GM18951 (cell line): ENCODE data around the gene THY1.
"Not testable (repeated sequence)": the region's sequence is repeated elsewhere in the genome, so short reads cannot be mapped to it uniquely, and the experiment has no call there.

ENCODE experiments used
- POLR2A ChIP-seq: IDR thresholded peaks from 4 replicates; pipeline ENCODE4 v1.6.1; 2011; ENCODE audit warnings: mild to moderate bottlenecking; ENCODE audit not compliant: insufficient read length, insufficient read depth; ENCODE audit errors: extremely low read depth
- in situ Hi-C: fragments of 300-500 bp; cut with MboI; formaldehyde crosslinking; loops from one replicate; pipeline ENCODE4 v1.12.0; 2022; ENCODE audit warnings: low sequenced_read_pairs, mixed read lengths, inconsistent platforms; ENCODE audit not compliant: unreplicated experiment

THY1 gene

GRCh38 chr11:119402470-119402869 is 20.5 kb downstream of the THY1 start:
- TF ChIP-seq POLR2A: no peak
- in situ Hi-C loops: no loop called here

DNA sequence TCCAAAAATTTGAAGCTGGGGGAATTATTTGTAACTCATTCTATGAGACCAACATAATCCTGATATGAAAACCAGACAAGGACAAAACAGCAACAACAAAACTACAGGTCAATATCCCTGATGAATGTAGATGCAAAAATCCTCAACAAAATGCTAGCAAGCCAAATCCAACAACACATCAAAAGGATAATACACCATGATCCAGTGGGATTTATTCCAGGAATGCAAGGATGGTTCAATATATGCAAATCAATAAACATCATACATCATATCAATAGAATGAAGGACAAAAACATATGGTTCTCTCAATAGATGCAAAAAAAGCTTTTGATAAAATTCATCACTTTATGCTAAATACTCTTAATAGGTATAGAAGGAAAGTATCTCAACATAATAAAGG is 22.1 kb downstream of the THY1 start:
- in situ Hi-C loops: no loop called here
- TF ChIP-seq POLR2A: no peak

DNA sequence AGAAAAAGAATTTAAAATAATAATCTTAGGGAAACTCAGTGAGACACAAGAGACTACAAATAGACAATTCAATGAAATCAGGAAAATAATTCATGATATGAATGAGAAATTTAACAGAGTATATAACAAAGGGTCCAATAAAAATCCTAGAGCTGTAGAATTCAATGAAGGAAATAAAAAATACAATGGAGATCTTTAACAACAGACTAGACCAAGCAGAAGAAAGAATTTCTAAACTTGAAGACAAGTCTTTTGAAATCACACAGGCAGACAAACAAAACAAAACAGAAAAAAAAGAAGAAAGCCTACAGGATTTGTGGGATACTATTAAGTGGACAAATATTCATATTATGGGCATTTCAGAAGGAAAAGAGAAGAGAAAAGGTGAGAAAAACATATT is 25.2 kb downstream of the THY1 start:
- TF ChIP-seq POLR2A: no peak
- in situ Hi-C loops: no loop called here

DNA sequence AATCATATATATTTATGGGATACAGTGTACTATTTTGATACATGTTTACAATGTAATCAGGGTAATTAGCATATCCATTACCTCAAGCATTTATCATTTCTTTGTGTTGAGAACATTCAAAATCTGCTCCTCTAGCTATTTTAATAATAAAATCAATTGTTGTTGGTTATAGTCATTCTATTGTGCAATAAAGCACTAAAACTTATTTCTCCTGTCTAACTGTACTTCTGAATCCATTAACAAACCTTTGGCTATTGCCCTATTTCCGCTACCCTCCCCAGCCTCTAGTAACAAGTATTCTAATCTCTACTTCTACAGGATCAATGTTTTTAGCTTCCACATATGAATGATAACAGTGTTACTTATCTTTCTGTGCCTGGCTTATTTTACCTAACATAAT is 26.1 kb downstream of the THY1 start:
- in situ Hi-C loops: no loop called here
- TF ChIP-seq POLR2A: no peak

- TF ChIP-seq POLR2A: no peak
- in situ Hi-C loops: no loop called here
Measured at GRCh38 chr11:119391275-119391674, 31.7 kb downstream of the THY1 start.

- TF ChIP-seq POLR2A: no peak
- in situ Hi-C loops: no loop called here
Measured at GRCh38 chr11:119389611-119390254, 33.2 kb downstream of the THY1 start.

- in situ Hi-C loops: no loop called here
- no peak for TF ChIP-seq POLR2A
Measured at GRCh38 chr11:119388103-119388502, 34.9 kb downstream of the THY1 start.

DNA sequence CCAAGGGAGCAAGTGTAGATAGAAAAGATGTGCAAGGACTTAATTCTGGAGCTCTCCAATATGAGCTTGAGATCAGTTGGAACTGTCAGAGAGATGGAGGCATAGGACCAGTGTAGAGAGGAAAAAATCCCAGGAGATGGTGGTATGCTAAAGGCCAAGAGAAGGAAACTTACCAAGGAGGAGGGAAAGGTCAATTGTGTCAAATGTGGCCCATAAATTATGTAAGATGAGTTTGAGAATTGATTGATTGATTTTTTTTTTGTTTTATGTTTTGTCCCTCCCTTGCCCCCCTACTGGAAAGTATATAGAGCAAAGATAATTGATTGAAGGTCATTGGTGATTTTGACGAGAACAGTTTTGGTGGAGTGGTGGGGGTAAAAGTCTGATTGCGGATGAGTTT is 38.6 kb downstream of the THY1 start:
- no peak for TF ChIP-seq POLR2A
- in situ Hi-C loops: no loop called here

DNA sequence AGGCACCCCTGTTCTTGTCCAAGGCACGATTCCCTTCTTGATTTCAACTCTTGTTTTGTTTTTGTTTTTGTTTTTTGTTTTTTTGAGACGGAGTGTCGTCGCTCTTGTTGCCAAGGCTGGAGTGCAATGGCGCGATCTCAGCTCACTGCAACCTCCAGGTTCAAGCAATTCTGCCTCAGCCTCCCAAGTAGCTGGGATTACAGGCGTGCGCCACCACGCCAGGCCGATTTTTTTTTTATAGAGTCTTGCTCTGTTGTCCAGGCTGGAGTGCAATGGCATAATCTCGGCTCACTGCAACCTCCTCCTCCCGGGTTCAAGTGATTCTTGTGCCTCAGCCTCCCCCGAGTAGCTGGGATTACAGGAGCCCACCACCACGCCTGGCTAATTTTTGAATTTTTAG is 40.5 kb downstream of the THY1 start:
- in situ Hi-C loops: not testable (repeated sequence)

DNA sequence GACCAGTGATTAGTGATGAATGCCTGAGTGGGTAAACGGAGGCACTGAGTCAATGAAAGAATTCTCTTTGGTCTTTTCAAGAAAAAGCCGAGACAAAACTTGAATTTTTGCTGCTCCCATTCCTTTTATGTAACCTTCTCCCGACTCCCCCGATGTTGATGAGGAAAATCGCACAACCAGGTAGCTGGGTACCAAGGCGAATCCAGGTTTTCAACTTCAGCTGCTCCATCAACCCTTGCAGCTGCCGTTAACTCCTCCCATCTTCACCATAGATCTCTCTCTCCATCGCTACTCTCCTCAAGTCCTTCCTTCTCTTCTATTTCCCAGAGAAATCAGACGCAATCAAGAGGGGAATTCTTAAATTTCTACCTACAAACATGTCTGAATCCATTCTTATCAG is 40.9 kb downstream of the THY1 start:
- in situ Hi-C loops: no loop called here
- TF ChIP-seq POLR2A: no peak

- in situ Hi-C loops: no loop called here
- TF ChIP-seq POLR2A: no peak
Measured at GRCh38 chr11:119381181-119381988, 41.6 kb downstream of the THY1 start, which contains the start of gene USP2. USP2 (minus strand) TSS chr11:119381690; CDS start chr11:119373480, 8,210 bp downstream.

DNA sequence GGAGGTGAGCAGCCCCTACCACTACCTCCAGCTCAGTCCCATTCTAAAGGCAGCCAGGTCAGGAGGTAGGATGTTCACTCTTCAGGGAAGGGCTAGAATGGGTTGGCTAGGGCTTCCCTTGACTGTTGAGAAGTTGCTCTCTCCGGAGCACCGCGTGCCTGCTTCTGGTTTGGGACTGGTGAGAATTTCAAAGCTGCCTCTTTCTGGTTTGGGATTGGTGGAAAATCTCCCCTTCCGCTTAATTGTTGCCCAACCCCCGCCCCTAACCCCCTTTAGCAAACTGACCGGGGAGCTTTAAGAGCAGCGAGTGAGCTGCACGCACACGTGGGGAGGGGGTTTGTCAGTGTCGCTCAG is 42.2 kb downstream of the THY1 start:
- in situ Hi-C loops: no loop called here
- TF ChIP-seq POLR2A: no peak

DNA sequence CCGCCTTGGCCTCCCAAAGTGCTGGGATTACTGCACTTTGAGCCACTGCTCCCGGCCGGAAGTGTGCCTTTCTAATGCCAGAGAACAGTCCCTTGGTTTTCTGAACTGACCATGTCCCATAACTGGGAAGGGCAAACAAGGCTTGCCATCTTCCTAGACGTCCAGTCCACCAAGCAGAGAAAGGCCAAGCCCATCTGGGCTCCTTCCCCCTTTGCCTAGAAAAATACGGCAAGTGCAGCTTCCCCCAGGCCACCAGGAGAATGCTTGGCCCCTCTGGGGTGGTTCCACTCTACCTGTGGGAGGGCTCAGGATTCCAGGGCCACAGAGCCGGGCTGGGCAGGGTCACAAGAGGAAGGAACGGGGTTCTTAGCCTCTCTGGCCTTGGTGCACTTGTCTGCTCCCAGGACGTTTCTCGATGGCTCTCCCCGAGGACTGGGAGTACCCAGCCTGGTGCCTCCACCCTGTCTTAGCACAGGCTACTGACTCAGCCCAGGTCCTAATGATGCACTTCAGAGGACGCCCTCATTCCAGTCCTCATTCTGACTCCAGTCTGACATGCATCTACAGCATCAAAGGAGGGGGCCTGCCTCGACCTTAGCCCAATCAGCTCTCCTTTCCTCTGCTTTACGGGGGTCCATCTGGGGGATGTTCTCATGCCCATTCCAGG is 42.7 kb downstream of the THY1 start:
- in situ Hi-C loops: no loop called here
- no peak for TF ChIP-seq POLR2A

GRCh38 chr11:119378851-119379465 is 44.0 kb downstream of the THY1 start:
- in situ Hi-C loops: no loop called here
- TF ChIP-seq POLR2A: no peak
